Measurements from ENCODE around the gene NFKB1.

GRCh38 chr4:102521570-102521969, 20.4 kb downstream of the NFKB1 start:
- TF ChIP-seq, protein P1, sequence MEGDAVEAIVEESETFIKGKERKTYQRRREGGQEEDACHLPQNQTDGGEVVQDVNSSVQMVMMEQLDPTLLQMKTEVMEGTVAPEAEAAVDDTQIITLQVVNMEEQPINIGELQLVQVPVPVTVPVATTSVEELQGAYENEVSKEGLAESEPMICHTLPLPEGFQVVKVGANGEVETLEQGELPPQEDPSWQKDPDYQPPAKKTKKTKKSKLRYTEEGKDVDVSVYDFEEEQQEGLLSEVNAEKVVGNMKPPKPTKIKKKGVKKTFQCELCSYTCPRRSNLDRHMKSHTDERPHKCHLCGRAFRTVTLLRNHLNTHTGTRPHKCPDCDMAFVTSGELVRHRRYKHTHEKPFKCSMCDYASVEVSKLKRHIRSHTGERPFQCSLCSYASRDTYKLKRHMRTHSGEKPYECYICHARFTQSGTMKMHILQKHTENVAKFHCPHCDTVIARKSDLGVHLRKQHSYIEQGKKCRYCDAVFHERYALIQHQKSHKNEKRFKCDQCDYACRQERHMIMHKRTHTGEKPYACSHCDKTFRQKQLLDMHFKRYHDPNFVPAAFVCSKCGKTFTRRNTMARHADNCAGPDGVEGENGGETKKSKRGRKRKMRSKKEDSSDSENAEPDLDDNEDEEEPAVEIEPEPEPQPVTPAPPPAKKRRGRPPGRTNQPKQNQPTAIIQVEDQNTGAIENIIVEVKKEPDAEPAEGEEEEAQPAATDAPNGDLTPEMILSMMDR (IDR thresholded peaks at IDR 0.05) = no peak
- no peak for TF ChIP-seq EP300 (IDR thresholded peaks at IDR 0.05)
- TF ChIP-seq POLR2AphosphoS5 (IDR thresholded peaks at IDR 0.05) = no peak
- TF ChIP-seq POLR2A (IDR thresholded peaks at IDR 0.05) = no peak
